Caco-2 (cell line): ENCODE data around the gene TIMD4. TPM values are rescaled to one million over a fixed set of nuclear protein-coding genes. Genes with fewer than 3 reads are reported as not detected.

Experiments
- BruUV-seq: library from RNA; stranded (reverse); fragments of 400-500 nt; replicated peaks from 2 replicates; lab custom pipeline; 2021; lab: Mats Ljungman, UMichigan
- CTCF ChIA-PET: fragments of 300-600 bp; sonication (Branson Sonifier 250); formaldehyde crosslinking; loops from one replicate; lab custom pipeline; 2022; ENCODE audit warnings: antibody characterized with exemption; lab: Charles Lee
- POLR2A ChIA-PET: fragments of 300-600 bp; sonication (Branson Sonifier 250); formaldehyde crosslinking; loops from one replicate; lab custom pipeline; 2022; ENCODE audit warnings: antibody characterized with exemption; lab: Charles Lee
- DNase-seq, 2 experiments: peaks; one replicate each; pipeline versions ENCODE4 v3.0.0 to v3.0.0-alpha.2; 2020 to 2022
- H3K27me3 ChIP-seq: replicated peaks from 2 replicates; pipeline ENCODE4 v1.6.0; 2011; ENCODE audit warnings: low read length; ENCODE audit not compliant: control insufficient read depth, insufficient read depth
- H3K36me3 ChIP-seq: 2 replicates; pipeline ENCODE4 v1.5.1; 2011; ENCODE audit warnings: low read length; ENCODE audit not compliant: control insufficient read depth, insufficient read depth
- H3K4me1 ChIP-seq: fragments of 250-450 bp; sonication (Bioruptor Pico); 2 replicates; pipeline ENCODE4 v1.5.1; 2020; ENCODE audit warnings: mild to moderate bottlenecking
- H3K4me3 ChIP-seq: 2 replicates; pipeline ENCODE4 v1.5.1; 2011; ENCODE audit warnings: low read depth, mild to moderate bottlenecking, control low read depth, low read length
- H3K9me3 ChIP-seq: fragments of 250-450 bp; sonication (Bioruptor Pico); 2 replicates; pipeline ENCODE4 v1.5.1; 2020; ENCODE audit warnings: mild to moderate bottlenecking, moderate library complexity
- H3K27ac Mint-ChIP-seq: one replicate; pipeline ENCODE4 v1.8.0; 2022; ENCODE audit warnings: mixed read lengths; ENCODE audit not compliant: unreplicated experiment
- H3K27me3 Mint-ChIP-seq: one replicate; pipeline ENCODE4 v1.8.0; 2022; ENCODE audit warnings: mixed read lengths; ENCODE audit not compliant: insufficient read depth, unreplicated experiment
- H3K36me3 Mint-ChIP-seq: one replicate; pipeline ENCODE4 v1.8.0; 2022; ENCODE audit warnings: mild to moderate bottlenecking, mixed read lengths; ENCODE audit not compliant: insufficient read depth, unreplicated experiment
- H3K4me1 Mint-ChIP-seq: one replicate; pipeline ENCODE4 v1.8.0; 2022; ENCODE audit warnings: low read depth, mixed read lengths; ENCODE audit not compliant: unreplicated experiment
- H3K4me3 Mint-ChIP-seq: one replicate; pipeline ENCODE4 v1.8.0; 2022; ENCODE audit warnings: mild to moderate bottlenecking, moderate library complexity, mixed read lengths; ENCODE audit not compliant: unreplicated experiment
- H3K9me3 Mint-ChIP-seq: one replicate; pipeline ENCODE4 v1.8.0; 2022; ENCODE audit warnings: mixed read lengths; ENCODE audit not compliant: unreplicated experiment
- CTCF ChIP-seq, 2 experiments: fragments of 200-600 bp in 1 of 2; IDR thresholded peaks; 1 replicate in 1 of 2; 2 replicates in 1 of 2; pipeline versions ENCODE4 v1.5.1 to v1.8.0; 2011 to 2022; ENCODE audit warnings: antibody characterized with exemption in 1 of 2, control low read depth in 1 of 2, inconsistent platforms in 1 of 2, low read depth in 1 of 2, low read length in 1 of 2, mild to moderate bottlenecking in 1 of 2, moderate library complexity in 1 of 2; ENCODE audit not compliant: insufficient read depth in 1 of 2, severe bottlenecking in 1 of 2, unreplicated experiment in 1 of 2
- intact Hi-C: fragments of 100-400 bp; cut with micrococcal nuclease; formaldehyde crosslinking; loops from one replicate; pipeline ENCODE4 v1.10.0; 2022; ENCODE audit not compliant: unreplicated experiment
- total RNA-seq: library from RNA; stranded (reverse); gene quantifications from 2 replicates; pipeline ENCODE4 v1.2.3, GENCODE V29; 2022

The TIMD4 gene
- total RNA-seq, 1 experiment from 2014 or later = 1.7 TPM

GRCh38 chr5:156914371-156914737, 48.7 kb downstream of the TIMD4 start:
- Mint-ChIP-seq H3K36me3 (peaks cover 5% of the 10 kb centered on the region), H3K4me1 (no peaks in the 10 kb centered on the region), H3K9me3 (no peaks in the 10 kb centered on the region), H3K27me3 (no peaks in the 10 kb centered on the region), H3K4me3 (no peak overlapping the region), H3K27ac (no peak overlapping the region)
- Histone ChIP-seq H3K4me3 (no peak overlapping the region), H3K36me3 (no peaks in the 10 kb centered on the region), H3K4me1 (no peaks in the 10 kb centered on the region), H3K27me3 (no peaks in the 10 kb centered on the region), H3K9me3 (no peaks in the 10 kb centered on the region)
- POLR2A ChIA-PET = no interaction called here
- intact Hi-C loops = no loop called here
- no TSS peak for BruUV-seq
- CTCF ChIA-PET = no interaction called here
- DNase-seq = no peak
- no peak for TF ChIP-seq CTCF (IDR thresholded peaks at IDR 0.05; ENCODE audit: insufficient read depth in 1 of 2, low read depth in 1 of 2, low read length in 1 of 2, severe bottlenecking in 1 of 2, unreplicated experiment in 1 of 2)

GRCh38 chr5:156913719-156914370, 49.2 kb downstream of the TIMD4 start:
- intact Hi-C loops = no loop called here
- no peak overlapping the region for H3K27ac Mint-ChIP-seq
- ChIA-PET POLR2A (no interaction called here), CTCF (no interaction called here)
- H3K27me3 ChIP-seq = no peaks in the 10 kb centered on the region
- no TSS peak for BruUV-seq
- H3K9me3 ChIP-seq = no peaks in the 10 kb centered on the region
- no peak for TF ChIP-seq CTCF (IDR thresholded peaks at IDR 0.05; ENCODE audit: insufficient read depth in 1 of 2, low read depth in 1 of 2, low read length in 1 of 2, severe bottlenecking in 1 of 2, unreplicated experiment in 1 of 2)
- H3K36me3 Mint-ChIP-seq = peaks cover 5% of the 10 kb centered on the region
- H3K27me3 Mint-ChIP-seq = no peaks in the 10 kb centered on the region
- H3K4me1 Mint-ChIP-seq = no peaks in the 10 kb centered on the region
- no peaks in the 10 kb centered on the region for H3K4me1 ChIP-seq
- no peaks in the 10 kb centered on the region for H3K36me3 ChIP-seq
- H3K9me3 Mint-ChIP-seq = no peaks in the 10 kb centered on the region
- H3K4me3 ChIP-seq = no peak overlapping the region
- no peak overlapping the region for H3K4me3 Mint-ChIP-seq
- DNase-seq = no peak

GRCh38 chr5:156913355-156913718, 49.7 kb downstream of the TIMD4 start:
- Mint-ChIP-seq H3K36me3 (peaks cover 5% of the 10 kb centered on the region), H3K4me1 (no peaks in the 10 kb centered on the region), H3K27me3 (no peaks in the 10 kb centered on the region), H3K9me3 (no peaks in the 10 kb centered on the region), H3K27ac (no peak overlapping the region), H3K4me3 (no peak overlapping the region)
- no peaks in the 10 kb centered on the region for H3K36me3 ChIP-seq
- no peaks in the 10 kb centered on the region for H3K9me3 ChIP-seq
- H3K27me3 ChIP-seq = no peaks in the 10 kb centered on the region
- TF ChIP-seq CTCF (IDR thresholded peaks at IDR 0.05; ENCODE audit: insufficient read depth in 1 of 2, low read depth in 1 of 2, low read length in 1 of 2, severe bottlenecking in 1 of 2, unreplicated experiment in 1 of 2) = no peak
- ChIA-PET CTCF (no interaction called here), POLR2A (no interaction called here)
- no peak overlapping the region for H3K4me3 ChIP-seq
- no peaks in the 10 kb centered on the region for H3K4me1 ChIP-seq
- no TSS peak for BruUV-seq
- intact Hi-C loops = no loop called here
- no peak for DNase-seq
